ENCODE data around the gene RFPL1. TPM values are rescaled to one million over a fixed set of nuclear protein-coding genes. Genes with fewer than 3 reads are reported as not detected.
"Not testable (repeated sequence)": the region's sequence is repeated elsewhere in the genome, so short reads cannot be mapped to it uniquely, and the experiment has no call there.

RFPL1 gene
- not detected for total RNA-seq

DNA sequence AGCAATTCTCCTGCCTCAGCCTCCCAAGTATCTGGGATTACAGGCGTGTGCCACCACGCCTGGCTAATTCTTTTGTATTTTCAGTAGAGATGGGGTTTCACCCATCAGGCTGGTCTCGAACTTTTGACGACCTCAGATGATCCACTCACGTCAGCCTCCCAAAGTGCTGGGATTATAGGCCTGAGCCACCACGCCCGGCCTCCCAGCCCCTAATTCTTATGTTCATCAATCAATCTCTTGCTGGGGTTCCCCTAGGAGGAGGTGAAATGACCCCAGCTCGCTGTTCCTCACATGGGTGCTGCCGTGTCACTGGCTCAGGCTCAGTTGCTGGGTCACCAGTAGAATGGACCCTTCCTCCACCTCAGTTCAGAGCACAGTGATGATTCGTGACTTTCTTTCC, at the start of gene RFPL1:
Gene RFPL1, plus strand, starts transcription at position 301 of the 400 bp plus-strand sequence.
- H3K27ac Mint-ChIP-seq; CTCF ChIA-PET; H3K4me1 Mint-ChIP-seq; DNase-seq; H3K27me3 Mint-ChIP-seq; POLR2A ChIA-PET; ATAC-seq; H3K9me3 Mint-ChIP-seq (ENCODE audit: low read depth); intact Hi-C loops (cut with DNase I, micrococcal nuclease); H3K4me3 Mint-ChIP-seq; H3K36me3 Mint-ChIP-seq (ENCODE audit: low read depth): not testable (repeated sequence)

DNA sequence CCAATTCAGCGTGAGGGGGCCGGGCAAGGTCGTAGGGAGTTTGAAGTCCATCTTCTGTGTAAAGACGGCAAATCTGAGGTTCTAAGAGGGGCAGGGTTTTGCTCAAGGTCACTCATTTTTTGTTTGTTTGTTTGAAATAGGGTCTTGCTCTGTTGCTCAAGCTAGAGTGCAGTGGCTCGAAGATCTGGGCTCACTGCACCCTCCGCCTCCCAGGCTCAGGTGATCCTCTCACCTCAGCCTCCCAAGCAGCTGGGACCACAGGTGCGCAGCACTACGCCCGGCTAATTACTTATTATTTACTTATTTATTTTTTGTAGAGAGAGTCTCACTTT, 49.7 kb upstream of the RFPL1 start:
- Mint-ChIP-seq H3K9me3 (ENCODE audit: low read depth) (no peaks in the 10 kb centered on the region), H3K27ac (peak overlapping the region; percentile 83), H3K36me3 (ENCODE audit: low read depth) (peaks cover 4% of the 10 kb centered on the region), H3K4me1 (peaks cover 30% of the 10 kb centered on the region), H3K27me3 (no peaks in the 10 kb centered on the region), H3K4me3 (peak overlapping the region; percentile 87)
- ChIA-PET POLR2A (interaction anchor here (0.6 to 0.8 kb wide), 2 partner anchors 115 to 165 kb away, joined by 5 to 7 read pairs; partner anchors contain the start of gene THOC5), CTCF (interaction anchor here (0.7 to 1.4 kb wide), 3 partner anchors 18 to 82 kb away, joined by 3 to 5 read pairs (median 4); no protein-coding TSS in a partner anchor)
- peak; percentile 13 for ATAC-seq
- intact Hi-C loops (cut with DNase I, micrococcal nuclease): loop anchor here (1.0 to 10.0 kb wide), 10 partner anchors 27 to 646 kb away; partner anchors contain the start of genes UQCR10 (in 2 of the 2), ZMAT5 (in 2 of the 2), ASCC2 (in 1 of the 2) and CHEK2 (in 1 of the 2)
- no peak for DNase-seq

DNA sequence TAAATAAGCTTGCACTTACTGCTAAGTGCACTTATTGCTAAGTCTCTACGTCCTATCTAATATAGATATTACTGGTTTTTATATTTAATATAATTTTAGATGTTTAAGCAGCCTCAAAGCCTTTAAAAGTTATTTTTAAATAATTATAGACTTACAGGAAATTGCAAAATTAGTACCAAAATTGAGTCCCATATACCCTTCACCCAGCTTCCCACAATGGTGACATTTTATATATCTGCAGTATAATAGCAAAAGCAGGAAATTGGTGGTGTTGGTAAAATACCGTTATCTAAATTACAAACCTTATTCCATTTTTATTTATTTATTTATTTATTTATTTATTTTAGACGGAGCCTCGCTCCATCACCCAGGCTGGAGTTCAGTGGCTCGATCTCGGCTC, 48.1 kb upstream of the RFPL1 start:
- ChIA-PET CTCF (interaction anchor here (0.6 kb wide), 1 partner anchor 42 kb away, joined by 3 read pairs; no protein-coding TSS in a partner anchor), POLR2A (interaction anchor here (0.7 kb wide), 1 partner anchor 26 kb away, joined by 5 read pairs; no protein-coding TSS in a partner anchor)
- no peaks in the 10 kb centered on the region for H3K9me3 Mint-ChIP-seq (ENCODE audit: low read depth)
- no peak overlapping the region for H3K4me3 Mint-ChIP-seq
- H3K27ac Mint-ChIP-seq: no peak overlapping the region
- H3K27me3 Mint-ChIP-seq: no peaks in the 10 kb centered on the region
- intact Hi-C loops (cut with DNase I, micrococcal nuclease): loop anchor here in 1 of 2 experiments (10.0 kb wide), 1 partner anchor 135 kb away; no protein-coding TSS in a partner anchor
- DNase-seq (no peak), ATAC-seq (no peak)
- H3K36me3 Mint-ChIP-seq (ENCODE audit: low read depth): peaks cover under 1% of the 10 kb centered on the region
- H3K4me1 Mint-ChIP-seq: peaks cover 22% of the 10 kb centered on the region

DNA sequence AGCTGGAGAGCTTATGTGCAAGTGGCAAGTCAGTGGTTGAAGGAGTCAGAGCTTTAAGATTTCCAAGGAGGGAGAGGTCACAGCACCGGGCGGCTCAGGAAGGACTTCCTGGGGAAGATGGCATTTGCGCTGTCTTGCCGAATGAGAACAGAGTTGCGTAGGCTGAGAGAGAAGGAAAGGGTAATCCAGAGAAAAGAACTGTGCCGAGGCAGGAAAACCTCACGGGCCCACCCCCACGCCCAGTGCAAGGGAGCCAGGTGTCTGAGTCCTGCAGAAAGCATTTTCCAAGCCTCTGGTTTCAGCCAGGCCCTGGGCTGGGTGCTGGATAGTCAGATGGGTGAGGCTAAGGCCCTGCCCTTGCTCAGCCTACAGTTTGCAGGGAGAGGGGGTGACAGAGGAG, 46.8 kb upstream of the RFPL1 start:
- H3K9me3 Mint-ChIP-seq (ENCODE audit: low read depth): no peaks in the 10 kb centered on the region
- no peak overlapping the region for H3K4me3 Mint-ChIP-seq
- CTCF ChIA-PET: interaction anchor here (0.6 kb wide), 1 partner anchor 76 kb away, joined by 4 read pairs; no protein-coding TSS in a partner anchor
- intact Hi-C loops (cut with DNase I, micrococcal nuclease): loop anchor here in 1 of 2 experiments (10.0 kb wide), 1 partner anchor 133 kb away; no protein-coding TSS in a partner anchor
- no peaks in the 10 kb centered on the region for H3K27me3 Mint-ChIP-seq
- H3K27ac Mint-ChIP-seq: no peak overlapping the region
- POLR2A ChIA-PET: no interaction called here
- no peak for DNase-seq
- H3K36me3 Mint-ChIP-seq (ENCODE audit: low read depth): no peaks in the 10 kb centered on the region
- H3K4me1 Mint-ChIP-seq: peaks cover 13% of the 10 kb centered on the region
- ATAC-seq: no peak

DNA sequence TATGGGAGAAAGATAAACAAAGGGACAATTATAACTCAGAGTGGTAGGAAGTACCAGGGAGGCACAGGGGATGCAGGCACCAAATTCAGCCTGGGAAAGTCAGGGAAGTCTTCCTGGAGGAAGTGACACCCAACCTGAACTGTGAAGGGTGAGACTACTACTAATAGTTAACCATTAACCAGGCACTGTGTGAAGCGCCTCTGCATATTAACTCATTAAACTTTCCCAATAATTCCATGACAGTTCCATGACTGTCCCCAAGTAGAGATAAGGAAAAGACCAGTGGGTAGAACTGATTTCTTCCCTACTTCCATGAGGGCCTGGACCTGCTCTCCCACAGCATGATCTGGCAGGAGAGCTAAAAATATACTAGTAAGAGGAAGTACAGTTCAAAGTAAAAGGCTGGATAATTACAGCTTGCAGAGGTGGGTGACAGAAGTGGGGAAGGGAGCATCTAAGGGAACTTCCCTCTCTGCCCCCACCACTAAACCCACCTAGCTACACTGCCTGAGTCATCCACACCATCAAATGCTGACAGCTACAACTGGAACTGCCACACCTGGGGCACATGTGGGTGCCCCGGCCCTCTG, 45.3 kb upstream of the RFPL1 start:
- H3K4me1 Mint-ChIP-seq: peaks cover 3% of the 10 kb centered on the region
- H3K27ac Mint-ChIP-seq: peak overlapping the region; percentile 29
- CTCF ChIA-PET: interaction anchor here (0.5 to 1.1 kb wide), 3 partner anchors 76 to 232 kb away, joined by 3 read pairs; no protein-coding TSS in a partner anchor
- no peaks in the 10 kb centered on the region for H3K27me3 Mint-ChIP-seq
- H3K4me3 Mint-ChIP-seq: no peak overlapping the region
- DNase-seq: no peak
- no peaks in the 10 kb centered on the region for H3K36me3 Mint-ChIP-seq (ENCODE audit: low read depth)
- POLR2A ChIA-PET: no interaction called here
- intact Hi-C loops (cut with DNase I, micrococcal nuclease): loop anchor here in 1 of 2 experiments (10.0 kb wide), 1 partner anchor 132 kb away; no protein-coding TSS in a partner anchor
- ATAC-seq: no peak
- no peaks in the 10 kb centered on the region for H3K9me3 Mint-ChIP-seq (ENCODE audit: low read depth)

DNA sequence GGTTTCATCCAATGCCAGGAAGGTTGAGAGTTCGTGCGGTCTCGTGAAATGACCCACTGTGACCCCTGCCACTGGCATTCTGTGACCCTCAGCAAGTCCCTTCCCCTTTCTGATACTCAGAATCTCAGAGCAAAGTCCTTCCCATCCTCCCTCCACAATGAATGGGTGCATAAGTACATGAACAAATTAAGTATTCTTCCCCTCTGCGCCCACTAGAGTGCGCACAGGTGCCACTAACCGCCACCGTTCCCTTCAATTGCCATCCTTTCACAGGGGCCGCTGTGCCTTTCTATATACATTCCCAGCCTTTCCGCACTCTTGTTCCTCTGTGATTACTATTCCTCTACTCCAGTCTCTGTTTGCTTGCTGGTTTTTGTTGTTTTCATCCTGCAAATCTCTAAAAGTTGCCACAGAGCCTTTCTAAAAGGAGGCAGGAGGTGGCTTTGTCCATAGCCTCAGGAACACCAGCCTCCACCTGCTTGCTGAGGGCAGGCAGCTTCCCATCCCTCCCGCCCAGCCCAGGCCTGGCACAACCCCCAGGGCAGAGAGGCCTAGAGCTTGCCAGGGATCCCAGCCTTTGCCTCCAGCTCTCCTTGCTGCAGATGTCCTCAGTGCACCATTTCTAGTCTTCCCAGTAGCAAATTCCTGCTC, 43.3 kb upstream of the RFPL1 start:
- H3K27ac Mint-ChIP-seq: no peak overlapping the region
- no peaks in the 10 kb centered on the region for H3K36me3 Mint-ChIP-seq (ENCODE audit: low read depth)
- intact Hi-C loops (cut with DNase I, micrococcal nuclease): loop anchor here (1.0 to 10.0 kb wide), 3 partner anchors 75 to 130 kb away; no protein-coding TSS in a partner anchor
- H3K27me3 Mint-ChIP-seq: no peaks in the 10 kb centered on the region
- H3K4me1 Mint-ChIP-seq: peaks cover 2% of the 10 kb centered on the region
- H3K4me3 Mint-ChIP-seq: no peak overlapping the region
- DNase-seq: peak; percentile 82
- ChIA-PET POLR2A (no interaction called here), CTCF (interaction anchor here (0.6 to 1.5 kb wide), 7 partner anchors 28 to 294 kb away, joined by 3 to 4 read pairs (median 3); no protein-coding TSS in a partner anchor)
- ATAC-seq: peak; percentile 97
- no peaks in the 10 kb centered on the region for H3K9me3 Mint-ChIP-seq (ENCODE audit: low read depth)

DNA sequence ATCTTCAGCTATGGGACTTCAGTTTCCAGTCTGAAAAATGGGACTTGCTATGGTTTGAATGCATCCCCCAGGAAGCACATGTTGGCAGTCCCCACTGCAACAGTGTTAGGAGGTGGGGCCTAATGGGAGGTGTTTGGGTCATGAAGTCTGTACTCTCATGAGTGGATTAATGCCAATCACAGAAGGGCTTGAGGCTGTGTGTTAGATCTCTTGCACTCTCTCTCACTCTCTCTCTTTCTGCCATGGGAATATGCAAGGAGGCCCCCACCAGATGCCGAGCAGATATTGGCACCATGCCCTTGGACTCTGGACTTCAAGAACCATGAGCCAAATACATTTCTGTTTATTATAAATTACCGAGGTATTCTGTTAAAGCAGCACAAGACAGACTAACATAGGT, 42.3 kb upstream of the RFPL1 start:
- Mint-ChIP-seq H3K4me1 (peaks cover 2% of the 10 kb centered on the region), H3K27me3 (no peaks in the 10 kb centered on the region), H3K4me3 (no peak overlapping the region), H3K36me3 (ENCODE audit: low read depth) (no peaks in the 10 kb centered on the region), H3K9me3 (ENCODE audit: low read depth) (no peaks in the 10 kb centered on the region), H3K27ac (no peak overlapping the region)
- intact Hi-C loops (cut with DNase I, micrococcal nuclease): loop anchor here in 1 of 2 experiments (10.0 kb wide), 1 partner anchor 129 kb away; no protein-coding TSS in a partner anchor
- ATAC-seq (no peak), DNase-seq (no peak)
- POLR2A ChIA-PET: no interaction called here
- CTCF ChIA-PET: interaction anchor here (0.7 to 1.5 kb wide), 5 partner anchors 59 to 293 kb away, joined by 3 to 4 read pairs (median 3); no protein-coding TSS in a partner anchor

DNA sequence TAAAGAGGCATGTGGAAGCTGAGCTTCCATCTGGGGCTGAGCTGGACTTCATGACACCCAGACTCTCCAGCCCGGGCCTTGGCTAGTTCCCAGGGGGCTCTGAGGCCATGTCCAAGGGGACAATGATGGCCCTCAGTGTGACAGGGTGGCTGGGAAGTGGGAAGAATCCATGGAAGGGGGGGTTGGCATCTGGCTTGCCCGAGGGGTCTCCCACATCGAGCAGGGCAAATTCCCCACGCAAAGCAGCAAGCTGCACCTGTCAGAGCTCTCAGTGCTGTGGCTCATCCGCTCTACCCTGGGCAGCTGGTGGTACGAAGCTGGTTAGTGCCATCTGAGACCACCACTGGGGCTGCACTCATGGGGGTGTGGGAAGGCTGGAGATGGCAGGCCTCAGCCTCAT, 40.6 kb upstream of the RFPL1 start:
- DNase-seq (no peak), ATAC-seq (no peak)
- intact Hi-C loops (cut with DNase I, micrococcal nuclease): loop anchor here in 1 of 2 experiments (10.0 kb wide), 1 partner anchor 127 kb away; no protein-coding TSS in a partner anchor
- no peak overlapping the region for H3K4me3 Mint-ChIP-seq
- H3K36me3 Mint-ChIP-seq (ENCODE audit: low read depth): no peaks in the 10 kb centered on the region
- H3K9me3 Mint-ChIP-seq (ENCODE audit: low read depth): no peaks in the 10 kb centered on the region
- peaks cover 2% of the 10 kb centered on the region for H3K4me1 Mint-ChIP-seq
- CTCF ChIA-PET: no interaction called here
- H3K27me3 Mint-ChIP-seq: no peaks in the 10 kb centered on the region
- no peak overlapping the region for H3K27ac Mint-ChIP-seq
- POLR2A ChIA-PET: no interaction called here

DNA sequence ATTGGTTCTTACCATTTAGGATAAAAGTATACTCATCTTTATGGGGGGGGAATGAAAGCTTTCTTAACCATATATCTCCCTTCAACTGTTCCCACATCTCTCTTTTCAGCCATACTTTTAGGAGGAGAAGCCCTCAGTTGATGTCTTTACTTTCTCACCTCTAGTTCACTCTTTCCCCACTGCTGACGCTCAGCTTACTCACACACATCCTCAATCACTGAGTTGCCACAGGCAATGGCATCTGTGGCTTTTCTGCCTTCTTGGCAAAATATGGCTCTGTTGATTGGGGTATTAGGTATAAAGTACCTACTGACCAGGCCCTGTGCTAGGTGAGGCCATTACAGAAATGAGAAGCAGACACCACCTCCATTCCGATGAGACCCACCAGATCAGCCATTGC, 37.8 kb upstream of the RFPL1 start:
- ChIA-PET POLR2A (no interaction called here), CTCF (interaction anchor here (0.5 kb wide), 1 partner anchor 931 kb away, joined by 3 read pairs; no protein-coding TSS in a partner anchor)
- ATAC-seq (no peak), DNase-seq (no peak)
- Mint-ChIP-seq H3K27ac (no peak overlapping the region), H3K36me3 (ENCODE audit: low read depth) (no peaks in the 10 kb centered on the region), H3K4me3 (no peak overlapping the region), H3K27me3 (no peaks in the 10 kb centered on the region), H3K9me3 (ENCODE audit: low read depth) (no peaks in the 10 kb centered on the region), H3K4me1 (no peaks in the 10 kb centered on the region)
- intact Hi-C loops (cut with DNase I, micrococcal nuclease): no loop called here

DNA sequence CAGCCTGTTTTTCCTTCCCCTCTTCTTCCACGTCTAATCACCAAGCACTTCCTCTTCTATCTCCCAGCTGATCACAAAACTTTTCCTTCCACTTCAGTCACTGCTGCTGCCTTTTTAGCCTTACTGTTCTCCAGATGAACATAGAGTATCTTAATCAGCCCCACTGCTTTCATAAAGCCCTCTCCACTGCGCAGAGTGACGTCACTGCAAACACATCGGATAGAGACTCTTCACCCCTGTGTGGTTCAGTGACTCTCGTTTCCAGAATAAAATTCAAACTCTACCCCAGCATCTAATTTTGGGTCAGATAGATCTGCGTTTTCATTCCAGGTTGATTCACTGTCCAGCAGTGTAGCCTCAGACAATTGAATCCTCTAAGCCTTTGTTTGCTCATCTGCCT, 36.8 kb upstream of the RFPL1 start:
- POLR2A ChIA-PET: not testable (repeated sequence)

DNA sequence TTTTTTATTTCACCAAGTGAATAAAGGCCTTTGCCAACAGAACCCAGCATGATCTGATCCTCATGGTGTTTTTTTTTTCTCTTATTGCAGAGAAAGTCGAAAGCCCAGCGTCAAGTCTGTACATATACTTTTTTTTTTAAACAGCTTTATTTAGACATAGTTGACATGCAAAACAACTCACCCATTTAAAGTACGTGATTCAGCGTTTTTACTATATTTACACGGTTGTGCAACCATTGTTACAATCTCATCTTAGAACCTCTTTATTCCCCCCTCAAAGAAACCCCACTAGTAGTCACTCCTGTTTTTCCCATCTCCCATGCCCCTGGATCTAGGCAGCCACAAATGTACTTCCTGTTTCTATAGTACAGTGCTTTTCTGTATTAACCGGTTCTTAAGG, 29.4 kb upstream of the RFPL1 start:
- ChIA-PET CTCF (no interaction called here), POLR2A (no interaction called here)
- Mint-ChIP-seq H3K4me3 (no peak overlapping the region), H3K36me3 (ENCODE audit: low read depth) (no peaks in the 10 kb centered on the region), H3K27ac (no peak overlapping the region), H3K9me3 (ENCODE audit: low read depth) (no peaks in the 10 kb centered on the region), H3K4me1 (peaks cover 2% of the 10 kb centered on the region), H3K27me3 (no peaks in the 10 kb centered on the region)
- intact Hi-C loops (cut with DNase I, micrococcal nuclease): no loop called here
- DNase-seq (no peak), ATAC-seq (no peak)

More for the DNA sequence above, 36.8 kb upstream of the RFPL1 start:
- intact Hi-C loops (cut with DNase I, micrococcal nuclease); H3K27ac Mint-ChIP-seq; H3K4me1 Mint-ChIP-seq; DNase-seq; CTCF ChIA-PET; H3K4me3 Mint-ChIP-seq; H3K36me3 Mint-ChIP-seq (ENCODE audit: low read depth); H3K9me3 Mint-ChIP-seq (ENCODE audit: low read depth); ATAC-seq; H3K27me3 Mint-ChIP-seq: not testable (repeated sequence)
